IMR-90 (cell line): ENCODE data around the gene TMEM40.

ENCODE experiments used
- CEBPB ChIP-seq: IDR thresholded peaks from 2 replicates; pipeline ENCODE4 v1.6.1; 2012; ENCODE audit warnings: low read depth, low read length, improper control_type of control experiment
- CHD1 ChIP-seq: IDR thresholded peaks from 2 replicates; pipeline ENCODE4 v1.6.1; 2012; ENCODE audit warnings: low read depth, low read length, improper control_type of control experiment
- CTCF ChIP-seq: conservative IDR thresholded peaks from 2 replicates; pipeline ENCODE4 v1.5.1; 2012; ENCODE audit warnings: mild to moderate bottlenecking, low read depth, low read length, improper control_type of control experiment
- FOS ChIP-seq: fragments of 150-350 bp; IDR thresholded peaks from 2 replicates; pipeline ENCODE4 v1.6.1; 2016; ENCODE audit warnings: low read depth, low read length
- MAFK ChIP-seq: IDR thresholded peaks from 2 replicates; pipeline ENCODE4 v1.6.1; 2012; ENCODE audit warnings: low read depth, low read length, improper control_type of control experiment
- MAZ ChIP-seq: IDR thresholded peaks from 2 replicates; pipeline ENCODE4 v1.6.1; 2012; ENCODE audit warnings: low read depth, mild to moderate bottlenecking, low read length, improper control_type of control experiment, moderate library complexity, borderline replicate concordance
- NFE2L2 ChIP-seq: fragments of 150-350 bp; IDR thresholded peaks from 2 replicates; pipeline ENCODE4 v1.6.1; 2016; ENCODE audit warnings: low read depth, mild to moderate bottlenecking, low read length
- POLR2A ChIP-seq: IDR thresholded peaks from 2 replicates; pipeline ENCODE4 v1.6.1; 2012; ENCODE audit warnings: mild to moderate bottlenecking, low read depth, low read length
- RAD21 ChIP-seq: IDR thresholded peaks from 2 replicates; pipeline ENCODE4 v1.6.1; 2012; ENCODE audit warnings: low read length, improper control_type of control experiment
- SMC3 ChIP-seq: fragments of 150-350 bp; IDR thresholded peaks from 2 replicates; pipeline ENCODE4 v1.6.1; 2016; ENCODE audit warnings: low read depth, mild to moderate bottlenecking, antibody characterized with exemption, low read length, moderate library complexity

- TF ChIP-seq CTCF: no peak
- no peak for TF ChIP-seq RAD21
- TF ChIP-seq NFE2L2: no peak
- TF ChIP-seq POLR2A: no peak
- no peak for TF ChIP-seq FOS
- TF ChIP-seq MAZ: no peak
- no peak for TF ChIP-seq SMC3
- peak; percentile 69 for TF ChIP-seq MAFK
- no peak for TF ChIP-seq CEBPB
- TF ChIP-seq CHD1: no peak
These were observed 16.5 kb downstream of the TMEM40 start for GRCh38 chr3:12742330-12743107.
